ENCODE measurements around the gene ZWILCH. TPM values are rescaled to one million over a fixed set of nuclear protein-coding genes. Genes with fewer than 3 reads are reported as not detected.

Gene ZWILCH
- total and polyA plus RNA-seq, 8 donors, result 1.2 to 4.3 (median 3.1) TPM

DNA sequence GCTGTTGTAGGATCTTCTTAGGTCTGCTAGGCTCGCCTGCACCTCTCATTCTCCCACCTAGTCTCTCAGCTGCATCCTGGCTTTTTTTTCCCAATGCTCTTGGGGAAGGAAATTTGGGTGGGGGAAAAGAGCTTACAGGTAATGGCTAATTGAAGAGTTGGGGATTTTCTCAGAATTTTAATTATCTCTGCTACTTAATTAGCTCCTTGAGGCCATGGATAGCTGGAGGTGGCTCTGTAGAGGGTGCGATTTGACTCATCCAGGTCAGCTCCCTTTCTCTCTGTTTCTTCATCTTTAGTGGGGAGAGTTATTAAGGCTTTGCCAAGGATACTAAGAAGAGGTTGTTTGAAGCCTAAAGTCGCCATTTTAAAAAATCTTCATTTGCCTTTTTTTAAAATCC lies 30.2 kb upstream of the ZWILCH start:
- H3K4me1 ChIP-seq, result peaks cover 0 to 7% (median 3%) of the 10 kb centered on the region in 3 donors
- DNase-seq, result no peak
- no peaks in the 10 kb centered on the region for H3K27me3 ChIP-seq
- H3K9me3 ChIP-seq, result no peaks in the 10 kb centered on the region
- H3K4me3 ChIP-seq, result no peak overlapping the region
- H3K36me3 ChIP-seq, result no peaks in the 10 kb centered on the region
- intact Hi-C loops (cut with DNase I), result no loop called here
- no peak for FAIRE-seq
- no peak for ATAC-seq
- TF ChIP-seq, protein P1, sequence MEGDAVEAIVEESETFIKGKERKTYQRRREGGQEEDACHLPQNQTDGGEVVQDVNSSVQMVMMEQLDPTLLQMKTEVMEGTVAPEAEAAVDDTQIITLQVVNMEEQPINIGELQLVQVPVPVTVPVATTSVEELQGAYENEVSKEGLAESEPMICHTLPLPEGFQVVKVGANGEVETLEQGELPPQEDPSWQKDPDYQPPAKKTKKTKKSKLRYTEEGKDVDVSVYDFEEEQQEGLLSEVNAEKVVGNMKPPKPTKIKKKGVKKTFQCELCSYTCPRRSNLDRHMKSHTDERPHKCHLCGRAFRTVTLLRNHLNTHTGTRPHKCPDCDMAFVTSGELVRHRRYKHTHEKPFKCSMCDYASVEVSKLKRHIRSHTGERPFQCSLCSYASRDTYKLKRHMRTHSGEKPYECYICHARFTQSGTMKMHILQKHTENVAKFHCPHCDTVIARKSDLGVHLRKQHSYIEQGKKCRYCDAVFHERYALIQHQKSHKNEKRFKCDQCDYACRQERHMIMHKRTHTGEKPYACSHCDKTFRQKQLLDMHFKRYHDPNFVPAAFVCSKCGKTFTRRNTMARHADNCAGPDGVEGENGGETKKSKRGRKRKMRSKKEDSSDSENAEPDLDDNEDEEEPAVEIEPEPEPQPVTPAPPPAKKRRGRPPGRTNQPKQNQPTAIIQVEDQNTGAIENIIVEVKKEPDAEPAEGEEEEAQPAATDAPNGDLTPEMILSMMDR (IDR thresholded peaks at IDR 0.05), result no peak
- 94 to 98% methylated on average over 3 of the region's 3 CpGs for WGBS, 2 donors
- no peak overlapping the region for H3K27ac ChIP-seq

DNA sequence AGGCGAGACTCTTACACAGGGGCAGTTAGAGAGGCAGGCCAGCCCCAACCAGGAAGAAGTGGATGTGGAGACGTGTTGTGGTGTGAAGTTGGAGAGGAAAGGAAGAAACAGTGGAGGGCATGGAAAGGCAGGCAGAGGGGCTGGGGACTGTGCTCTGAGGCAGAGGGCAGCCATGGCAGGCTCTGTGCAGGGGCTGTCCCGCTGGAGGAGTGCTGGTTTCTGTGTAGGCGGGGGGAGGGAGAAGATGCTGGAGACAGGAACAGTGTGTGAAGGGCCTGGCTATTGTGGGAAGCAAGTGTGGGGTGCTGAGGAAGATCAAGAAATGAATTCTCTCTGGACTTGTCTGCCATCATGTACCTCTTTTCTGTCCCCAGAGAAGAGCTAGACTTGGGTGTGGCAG lies 28.6 kb upstream of the ZWILCH start:
- Histone ChIP-seq H3K27me3 (no peaks in the 10 kb centered on the region), H3K27ac (no peak overlapping the region), H3K4me1 (peaks cover 0 to 7% (median 3%) of the 10 kb centered on the region in 3 donors), H3K36me3 (no peaks in the 10 kb centered on the region), H3K4me3 (no peak overlapping the region), H3K9me3 (no peaks in the 10 kb centered on the region)
- intact Hi-C loops (cut with DNase I), result no loop called here
- TF ChIP-seq, protein P1 (IDR thresholded peaks at IDR 0.05), result no peak
- FAIRE-seq, result no peak
- no peak for DNase-seq
- 87 to 90% methylated on average over 4 of the region's 4 CpGs for WGBS, 2 donors
- ATAC-seq, result no peak

DNA sequence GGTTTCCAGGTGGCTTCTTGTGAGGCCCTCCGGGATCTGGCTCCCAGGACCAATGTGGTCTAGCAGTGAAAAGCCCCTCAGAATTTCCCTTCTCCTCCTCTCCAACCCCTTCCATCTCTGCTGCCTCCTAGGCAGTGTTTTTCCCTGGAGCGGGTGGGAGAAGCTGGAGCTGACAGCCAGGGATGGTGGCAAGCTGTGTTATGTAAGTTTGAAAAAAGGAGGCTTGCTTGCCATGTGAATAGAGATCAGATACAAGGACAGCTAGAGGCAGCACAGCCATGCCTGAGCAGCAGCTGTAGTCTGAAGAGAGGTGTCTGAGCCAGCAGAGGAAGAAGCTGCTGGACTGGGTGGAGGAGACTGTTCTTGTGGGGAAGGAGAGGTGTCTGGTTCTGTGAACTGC lies 28.1 kb upstream of the ZWILCH start:
- intact Hi-C loops (cut with DNase I), result no loop called here
- no peak overlapping the region for H3K27ac ChIP-seq
- H3K4me3 ChIP-seq, result no peak overlapping the region
- H3K27me3 ChIP-seq, result no peaks in the 10 kb centered on the region
- TF ChIP-seq, protein P1 (IDR thresholded peaks at IDR 0.05), result no peak
- WGBS, 2 donors, result 92 to 93% methylated on average over 2 of the region's 2 CpGs
- H3K36me3 ChIP-seq, result no peaks in the 10 kb centered on the region
- DNase-seq, result no peak
- H3K4me1 ChIP-seq, result peaks cover 0 to 7% (median 3%) of the 10 kb centered on the region in 3 donors
- ATAC-seq, result no peak
- no peaks in the 10 kb centered on the region for H3K9me3 ChIP-seq
- FAIRE-seq, result no peak

DNA sequence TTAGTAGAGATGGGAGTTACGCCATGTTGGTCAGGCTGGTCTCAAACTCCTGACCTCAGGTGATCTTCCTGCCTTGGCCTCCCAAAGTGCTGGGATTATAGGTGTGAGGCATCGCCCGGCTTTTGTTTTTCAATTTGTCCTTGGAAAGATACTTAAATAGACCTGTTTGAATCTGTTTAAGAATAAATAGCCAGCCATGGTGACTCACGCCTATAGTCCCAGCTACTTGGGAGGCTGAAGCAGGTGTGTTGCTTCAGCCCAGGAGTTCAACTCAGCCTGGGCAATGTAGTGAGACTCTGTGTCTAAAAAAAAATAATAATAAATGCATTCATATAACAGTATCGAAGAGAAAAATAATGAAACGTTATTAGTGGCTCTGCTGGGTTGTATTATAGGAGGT lies 24.9 kb upstream of the ZWILCH start:
- no peaks in the 10 kb centered on the region for H3K36me3 ChIP-seq
- no peaks in the 10 kb centered on the region for H3K27me3 ChIP-seq
- H3K4me3 ChIP-seq, result no peak overlapping the region
- no peak for DNase-seq
- H3K27ac ChIP-seq, result no peak overlapping the region
- intact Hi-C loops (cut with DNase I), result no loop called here
- H3K4me1 ChIP-seq, result no peaks in the 10 kb centered on the region
- no peak for FAIRE-seq
- TF ChIP-seq, protein P1 (IDR thresholded peaks at IDR 0.05), result no peak
- no peak for ATAC-seq
- H3K9me3 ChIP-seq, result no peaks in the 10 kb centered on the region
- 77 to 81% methylated on average over 6 of the region's 6 CpGs for WGBS, 2 donors

DNA sequence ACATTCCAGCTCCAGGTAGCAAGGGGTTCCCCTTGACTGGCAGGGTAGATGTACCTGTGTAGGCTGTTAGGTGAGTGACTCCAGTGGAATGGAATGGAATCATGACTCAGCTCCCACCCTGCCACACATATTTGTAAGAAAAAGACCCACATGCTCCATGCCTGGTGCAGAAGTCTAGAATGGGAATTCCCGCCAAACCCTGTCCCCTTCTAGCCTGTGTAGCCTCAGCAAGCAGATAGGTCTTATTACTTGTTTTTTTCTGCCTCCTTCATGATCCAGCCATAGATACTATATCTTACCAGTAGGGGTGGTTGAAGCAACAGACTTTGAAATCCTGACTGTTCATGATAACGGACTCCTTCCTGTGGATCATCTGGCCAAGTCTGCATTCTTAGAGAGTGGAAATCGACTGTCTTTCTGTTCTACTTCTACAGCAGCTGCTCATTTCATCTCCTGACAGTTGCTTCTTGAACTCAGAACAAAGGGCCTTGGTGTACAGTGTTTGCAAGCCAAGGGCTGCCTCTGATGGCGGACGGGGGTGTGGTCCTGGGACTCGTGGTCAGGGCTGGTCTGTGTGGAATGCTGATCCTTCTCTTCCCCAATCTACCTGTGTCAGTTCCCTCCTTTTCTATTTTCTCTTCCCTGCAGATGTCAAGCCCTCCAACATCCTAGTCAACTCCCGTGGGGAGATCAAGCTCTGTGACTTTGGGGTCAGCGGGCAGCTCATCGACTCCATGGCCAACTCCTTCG lies 23.8 kb upstream of the ZWILCH start:
- intact Hi-C loops (cut with DNase I), result no loop called here
- no peaks in the 10 kb centered on the region for H3K36me3 ChIP-seq
- no peaks in the 10 kb centered on the region for H3K27me3 ChIP-seq
- ATAC-seq (peak in 1 of 4 donors; percentile 55), DNase-seq (no peak), FAIRE-seq (no peak)
- WGBS, 2 donors, result 86 to 94% methylated on average over 10 of the region's 10 CpGs
- no peaks in the 10 kb centered on the region for H3K4me1 ChIP-seq
- peak overlapping the region in 1 of 4 donors; percentile 69 for H3K27ac ChIP-seq
- TF ChIP-seq, protein P1 (IDR thresholded peaks at IDR 0.05), result no peak
- H3K9me3 ChIP-seq, result no peaks in the 10 kb centered on the region
- no peak overlapping the region for H3K4me3 ChIP-seq
